Measurements from ENCODE around the gene ILK.

GRCh38 chr11:6625156-6625831, 21.7 kb downstream of the ILK start:
- TF ChIP-seq POLR2A (IDR thresholded peaks at IDR 0.05) (no peak), CTCF (IDR thresholded peaks at IDR 0.05) (no peak)

All from Peyer's patch (tissue), 4 donors.